ENCODE measurements around the gene LENG1. TPM values are rescaled to one million over a fixed set of nuclear protein-coding genes. Genes with fewer than 3 reads are reported as not detected.

Gene LENG1
- total and polyA plus RNA-seq, 9 of the 15 experiments (the other 6 are each of a cell fraction or from before 2014, with no cell fraction given), result 0.30 to 10.5 (median 4.7) TPM

GRCh38 chr19:54115109-54116063 lies 44.1 kb downstream of the LENG1 start, which contains the start of the genes PRPF31 and TFPT (continued):
- TF ChIP-seq CHD7 (IDR thresholded peaks at IDR 0.05; ENCODE audit: low read depth, low read length) (no peak), NBN (IDR thresholded peaks at IDR 0.05; ENCODE audit: low read depth) (peak; percentile 94), KAT7 (CRISPR knock-in tag; IDR thresholded peaks at IDR 0.05; ENCODE audit: borderline replicate concordance) (peak; percentile 95; the same call in 1 of the 2 replicates), PBX2 (CRISPR knock-in tag; IDR thresholded peaks at IDR 0.05; ENCODE audit: low read depth) (no peak), PBX2 (tag; conservative IDR thresholded peaks at IDR 0.05; ENCODE audit: low read depth) (no peak), E2F6 (IDR thresholded peaks at IDR 0.05; ENCODE audit: borderline replicate concordance in 1 of 2, extremely low read depth in 1 of 2, insufficient read depth in 1 of 2, insufficient read length in 1 of 2, low read depth in 1 of 2, low read length in 1 of 2, poor library complexity in 1 of 2, severe bottlenecking in 1 of 2) (peak in 1 of 2 experiments; percentile 38), ZBTB43 (CRISPR knock-in tag; IDR thresholded peaks at IDR 0.05) (no peak), MECOM (CRISPR knock-in tag; IDR thresholded peaks at IDR 0.05) (no peak)

All from K562 (cell line).